NCI-H345 treated with DMSO at 0.1 percent for 48 hours (cell line): Measurements from ENCODE around the gene MTOR.

Experiments used
- DNase-seq: peaks from one replicate; lab custom pipeline; 2025; ENCODE audit not compliant: unreplicated experiment; lab: John Stamatoyannopoulos, UW

The MTOR gene

GRCh38 chr1:11227106-11228077 is 35.0 kb downstream of the MTOR start:
- DNase-seq = no peak

DNA sequence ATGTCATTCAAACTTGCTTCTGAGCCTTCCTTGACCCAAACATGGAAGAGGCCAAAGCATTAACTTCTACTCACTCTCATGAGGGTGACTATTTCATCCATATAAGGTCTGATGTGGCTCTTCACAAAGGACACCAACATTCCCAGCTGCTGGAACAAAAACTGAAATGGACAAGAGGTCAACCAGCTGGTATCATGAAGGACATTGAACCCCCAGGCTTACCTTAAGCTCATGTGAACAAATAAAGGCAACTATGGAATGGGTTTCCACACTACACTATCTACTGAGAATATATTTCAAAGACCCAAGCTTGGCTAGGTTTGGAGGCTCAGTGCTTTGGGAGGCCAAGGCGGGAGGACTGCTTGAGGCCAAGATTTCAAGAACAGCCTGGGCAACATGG is 46.3 kb downstream of the MTOR start:
- DNase-seq = no peak

DNA sequence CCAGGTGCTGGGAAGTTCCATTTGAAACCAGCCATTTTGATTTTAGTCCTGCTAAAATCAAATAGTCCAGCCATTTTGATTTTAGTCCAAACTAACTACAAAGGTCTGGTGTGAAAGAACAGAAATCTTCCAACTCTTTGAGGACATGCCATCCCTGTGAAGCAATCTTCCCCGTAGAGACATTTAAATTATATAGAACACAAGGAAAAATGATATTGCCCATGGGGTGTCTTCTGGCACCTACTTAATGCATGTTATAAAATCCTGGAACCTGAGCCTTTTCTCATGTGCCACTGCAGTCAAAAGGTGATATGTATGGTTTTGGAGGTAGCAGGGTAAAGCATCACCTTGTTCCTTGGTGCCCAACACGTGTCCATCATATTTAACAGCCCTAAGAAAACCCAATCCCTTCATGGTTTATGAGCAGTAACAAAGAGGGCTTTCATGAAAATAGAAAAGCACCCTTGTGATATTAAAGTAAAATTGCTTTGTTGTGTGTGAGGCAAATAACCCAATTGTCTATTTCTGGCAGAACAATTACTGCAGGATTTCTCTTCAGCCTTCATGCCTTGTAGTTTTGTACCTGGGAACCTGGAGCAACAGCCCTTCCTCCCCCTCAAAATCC is 46.9 kb downstream of the MTOR start:
- no peak for DNase-seq

DNA sequence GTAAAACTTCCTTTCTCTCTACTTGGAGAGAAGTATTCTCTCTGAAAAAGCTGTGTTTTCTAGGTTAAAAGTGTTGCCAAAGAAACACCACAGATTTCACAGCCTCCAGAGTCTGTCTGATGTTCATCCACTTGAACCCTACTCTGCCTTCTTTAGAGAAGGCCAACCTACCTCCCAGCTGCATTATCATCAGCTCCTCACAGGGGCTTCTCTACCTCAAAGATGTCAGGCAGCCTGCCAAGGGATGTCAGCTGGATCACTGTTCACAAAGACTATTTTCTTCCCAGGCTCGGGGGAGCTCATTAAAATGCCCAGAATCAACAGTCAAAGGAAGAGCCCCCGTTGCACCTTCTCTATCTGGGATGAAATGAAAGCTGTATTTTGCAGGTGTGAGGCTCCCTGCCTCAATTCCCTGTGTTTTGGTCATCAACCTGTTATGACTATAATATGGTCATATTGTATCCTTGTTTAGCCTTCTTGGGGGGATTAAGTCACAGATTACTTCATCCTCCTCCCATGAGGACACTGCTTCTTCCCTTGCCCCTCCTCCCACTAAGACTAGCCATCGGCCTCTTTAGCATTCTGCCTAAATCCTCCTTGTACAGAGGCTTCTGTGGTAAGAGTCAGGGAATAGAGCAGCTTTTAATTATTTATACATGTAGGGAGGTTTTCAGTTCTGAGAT is 47.5 kb downstream of the MTOR start:
- no peak for DNase-seq

- no peak for DNase-seq
Measured at GRCh38 chr1:11211925-11212587, 50.3 kb downstream of the MTOR start.

- no peak for DNase-seq
Measured at GRCh38 chr1:11211461-11211860, 50.9 kb downstream of the MTOR start.

DNA sequence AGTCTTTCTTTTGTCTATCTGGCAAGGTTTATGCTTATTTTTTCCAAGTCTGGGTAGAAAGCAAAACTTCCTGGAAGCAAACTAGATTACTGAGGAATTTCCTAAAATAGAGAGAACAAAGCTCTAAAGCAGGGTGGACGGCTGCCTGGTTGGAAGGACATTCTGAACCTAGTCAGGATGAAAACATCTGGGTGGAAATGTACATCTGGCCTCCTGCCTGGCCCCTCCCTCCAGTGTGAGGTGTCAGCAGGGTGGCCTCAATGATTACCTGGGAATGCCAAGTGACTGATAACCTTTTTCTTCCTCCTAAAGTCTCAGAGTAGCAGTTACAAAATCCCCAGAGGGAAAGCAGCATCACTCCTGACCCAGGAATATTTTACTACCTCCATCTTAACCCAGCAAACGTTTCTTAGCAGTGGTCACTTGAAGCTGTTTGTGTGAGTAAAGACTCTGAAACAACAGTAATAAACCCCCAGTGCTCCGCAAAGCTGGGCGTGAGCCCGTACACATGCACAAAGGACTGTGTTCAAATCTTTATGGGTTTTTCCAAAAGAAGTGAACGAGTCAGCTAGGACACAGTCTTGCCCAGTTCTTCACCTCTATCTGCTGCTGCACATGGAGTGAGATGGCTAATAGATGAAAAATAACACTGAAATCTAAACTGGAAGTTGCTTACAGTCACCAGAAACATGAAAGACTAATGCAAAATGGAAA is 54.3 kb downstream of the MTOR start:
- no peak for DNase-seq

GRCh38 chr1:11204396-11205190 is 57.8 kb downstream of the MTOR start:
- DNase-seq = no peak

GRCh38 chr1:11198851-11199594 is 63.3 kb downstream of the MTOR start:
- peak; percentile 94 for DNase-seq

GRCh38 chr1:11198257-11198656 is 64.1 kb downstream of the MTOR start:
- no peak for DNase-seq

- DNase-seq = no peak
Measured at GRCh38 chr1:11197359-11197758, 65.0 kb downstream of the MTOR start.

DNA sequence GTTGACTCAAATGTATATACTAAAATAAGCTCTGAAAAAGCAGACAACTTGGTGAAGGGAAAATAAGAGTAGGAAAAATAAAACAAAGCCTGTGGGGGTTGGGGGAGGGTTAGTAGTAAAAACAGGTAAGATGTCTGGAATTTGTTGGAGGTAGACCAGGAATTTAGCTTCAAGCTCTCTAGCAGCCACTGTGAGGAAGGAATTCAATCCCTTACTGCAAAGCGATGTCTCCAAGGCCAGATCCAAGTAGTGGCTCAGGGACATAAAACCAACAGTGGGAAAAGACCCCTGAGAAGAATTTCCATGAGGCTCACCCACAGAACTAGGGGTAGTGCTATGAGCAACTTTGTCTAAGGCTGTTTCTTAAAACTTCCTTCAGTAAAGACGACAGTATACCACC is 65.4 kb downstream of the MTOR start:
- no peak for DNase-seq

DNA sequence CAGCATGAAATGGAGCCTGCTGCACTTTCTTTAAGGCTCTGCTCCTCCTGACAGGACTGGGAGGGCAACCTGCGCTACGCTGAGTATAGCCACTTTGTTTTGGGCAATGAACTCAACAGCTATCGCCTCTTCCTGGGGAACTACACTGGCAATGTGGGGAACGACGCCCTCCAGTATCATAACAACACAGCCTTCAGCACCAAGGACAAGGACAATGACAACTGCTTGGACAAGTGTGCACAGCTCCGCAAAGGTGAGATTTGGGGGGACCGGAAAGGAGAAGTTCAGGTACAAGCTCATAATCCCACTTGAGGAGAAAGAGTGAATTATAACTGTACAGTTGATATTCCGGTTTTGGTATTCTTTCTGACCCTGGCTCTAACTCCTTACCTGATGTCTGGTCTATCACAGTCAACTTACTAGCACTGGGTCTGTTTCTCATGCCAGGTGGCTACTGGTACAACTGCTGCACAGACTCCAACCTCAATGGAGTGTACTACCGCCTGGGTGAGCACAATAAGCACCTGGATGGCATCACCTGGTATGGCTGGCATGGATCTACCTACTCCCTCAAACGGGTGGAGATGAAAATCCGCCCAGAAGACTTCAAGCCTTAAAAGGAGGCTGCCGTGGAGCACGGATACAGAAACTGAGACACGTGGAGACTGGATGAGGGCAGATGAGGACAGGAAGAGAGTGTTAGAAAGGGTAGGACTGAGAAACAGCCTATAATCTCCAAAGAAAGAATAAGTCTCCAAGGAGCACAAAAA is 67.8 kb downstream of the MTOR start:
- DNase-seq = no peak

- DNase-seq = no peak
Measured at GRCh38 chr1:11193376-11193775, 69.0 kb downstream of the MTOR start.

DNA sequence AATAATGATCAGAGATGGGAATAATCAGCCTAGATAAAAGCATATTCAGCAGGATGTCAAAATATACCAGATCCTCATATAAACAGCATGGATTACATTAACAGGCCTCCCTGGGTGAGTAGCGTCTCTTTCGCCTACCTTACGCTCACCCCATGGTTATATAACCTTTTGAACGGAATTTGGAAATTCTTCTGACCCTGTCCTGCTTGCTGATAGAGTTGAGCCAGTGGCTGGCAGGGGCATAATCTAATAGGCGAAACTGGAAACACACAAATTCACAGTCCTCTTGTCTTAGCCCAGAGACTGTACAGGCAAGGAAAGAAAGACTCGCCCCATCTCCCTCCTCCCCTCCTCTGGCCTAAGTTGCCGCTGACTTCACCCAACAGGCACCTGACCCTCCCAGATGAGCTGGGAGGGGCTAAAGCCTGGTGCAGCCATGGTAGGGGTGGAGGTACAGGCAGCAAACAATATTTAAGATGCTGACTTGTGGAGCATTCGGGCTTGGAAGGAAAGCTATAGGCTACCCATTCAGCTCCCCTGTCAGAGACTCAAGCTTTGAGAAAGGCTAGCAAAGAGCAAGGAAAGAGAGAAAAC is 73.4 kb downstream of the MTOR start, which contains the start of gene ANGPTL7:
TSS of gene ANGPTL7 (plus strand) at position 498 of the 594 bp plus-strand sequence. CDS start 225 bp downstream, outside the sequence.
- DNase-seq = no peak

GRCh38 chr1:11188381-11188780 is 74.0 kb downstream of the MTOR start:
- DNase-seq = no peak

- no peak for DNase-seq
Measured at GRCh38 chr1:11187931-11188330, 74.4 kb downstream of the MTOR start.

GRCh38 chr1:11187494-11187893 is 74.9 kb downstream of the MTOR start:
- DNase-seq = no peak
